HG03097 (cell line): ENCODE results near the gene ZNF48.

Source experiments
- ATAC-seq: cut with Tn5 transposase; IDR thresholded peaks from one replicate; pipeline ENCODE4 v1.9.1; 2021; ENCODE audit not compliant: unreplicated experiment, low FRiP score

Gene ZNF48

DNA sequence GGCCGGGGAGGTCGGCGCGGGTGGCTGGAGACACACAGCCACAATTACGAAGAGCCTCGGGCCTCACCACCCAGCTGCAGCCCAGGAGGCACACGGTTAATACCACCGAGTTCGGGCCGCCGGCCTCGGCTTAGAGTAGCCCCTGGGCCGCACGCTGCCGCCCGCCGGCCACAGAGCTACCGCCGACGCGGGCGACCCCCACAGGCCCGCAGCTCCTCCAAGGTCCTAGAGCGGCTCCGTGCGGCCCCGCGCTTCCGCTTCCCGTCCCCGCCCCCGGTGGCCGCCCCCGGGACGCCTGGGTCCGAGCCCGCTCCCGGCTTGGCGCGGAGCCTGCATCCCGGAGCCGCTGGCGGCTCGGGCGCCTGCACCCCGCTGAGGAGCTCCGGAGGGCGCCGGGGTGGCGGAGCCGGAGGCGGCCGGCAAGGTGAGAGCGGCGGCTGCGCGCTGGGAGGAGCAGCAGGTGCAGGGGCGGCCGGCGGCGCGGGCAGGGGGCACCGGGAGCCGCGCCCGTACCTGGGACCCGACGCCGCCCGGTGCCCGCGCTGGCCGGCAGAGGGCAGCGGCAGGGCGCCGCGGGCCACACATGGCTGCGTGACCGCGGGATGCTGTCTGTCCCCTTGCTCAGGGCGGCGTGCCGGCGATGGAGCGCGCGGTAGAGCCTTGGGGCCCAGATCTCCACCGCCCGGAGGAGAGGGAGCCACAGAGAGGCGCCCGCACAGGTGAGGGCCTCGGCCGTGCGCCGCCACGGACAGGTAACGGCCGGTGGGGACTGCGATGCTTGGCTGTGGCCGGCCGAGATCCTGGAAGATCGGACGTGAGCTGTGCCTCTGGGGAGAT is at the start of gene ZNF48:
Gene ZNF48 (plus strand): TSS at position 266 of the 837 bp plus-strand sequence. CDS start 375 bp downstream, at position 641.
- ATAC-seq, result peak; percentile 45

DNA sequence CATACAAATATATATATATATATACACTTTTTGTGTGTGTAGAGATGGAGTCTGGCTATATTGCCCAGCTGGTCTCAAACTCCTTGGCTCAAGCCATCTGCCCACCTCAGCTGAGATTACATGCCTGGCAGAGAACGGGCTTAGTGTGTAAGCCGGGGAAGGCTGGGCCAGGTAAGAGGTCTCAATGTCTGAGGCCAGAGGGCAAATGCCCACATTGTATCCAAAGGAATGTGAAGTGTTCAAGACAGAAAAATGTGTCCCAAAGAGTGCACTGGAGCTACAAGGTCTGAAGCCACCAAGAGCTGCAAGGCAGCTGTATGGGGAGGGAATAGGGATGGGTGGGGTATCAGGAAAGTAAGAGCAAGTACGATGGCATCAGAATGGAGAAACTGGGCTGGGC is 48.9 kb upstream of the ZNF48 start:
- no peak for ATAC-seq

GRCh38 chr16:30348113-30348512 is 47.1 kb upstream of the ZNF48 start:
- no peak for ATAC-seq

GRCh38 chr16:30348929-30349328 is 46.3 kb upstream of the ZNF48 start:
- no peak for ATAC-seq

DNA sequence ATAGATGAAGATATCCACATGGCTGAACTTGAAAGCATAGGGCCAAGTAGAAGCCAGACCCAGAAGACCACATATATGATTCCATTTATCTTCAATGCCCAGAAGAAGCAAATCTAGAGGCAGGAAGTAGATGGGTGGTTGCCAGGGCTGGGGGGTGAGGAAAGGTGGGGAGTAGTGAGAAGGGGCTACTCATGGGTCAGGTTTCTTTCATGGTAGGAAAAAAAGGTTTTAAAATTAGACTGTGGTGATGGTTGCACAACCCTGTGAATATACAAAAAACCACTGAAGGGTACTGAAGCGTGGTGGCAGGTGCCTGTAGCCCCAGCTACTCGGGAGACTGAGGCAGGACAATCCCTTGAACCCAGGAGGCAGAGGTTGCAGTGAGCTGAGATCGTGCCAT is 45.5 kb upstream of the ZNF48 start:
- ATAC-seq, result no peak

DNA sequence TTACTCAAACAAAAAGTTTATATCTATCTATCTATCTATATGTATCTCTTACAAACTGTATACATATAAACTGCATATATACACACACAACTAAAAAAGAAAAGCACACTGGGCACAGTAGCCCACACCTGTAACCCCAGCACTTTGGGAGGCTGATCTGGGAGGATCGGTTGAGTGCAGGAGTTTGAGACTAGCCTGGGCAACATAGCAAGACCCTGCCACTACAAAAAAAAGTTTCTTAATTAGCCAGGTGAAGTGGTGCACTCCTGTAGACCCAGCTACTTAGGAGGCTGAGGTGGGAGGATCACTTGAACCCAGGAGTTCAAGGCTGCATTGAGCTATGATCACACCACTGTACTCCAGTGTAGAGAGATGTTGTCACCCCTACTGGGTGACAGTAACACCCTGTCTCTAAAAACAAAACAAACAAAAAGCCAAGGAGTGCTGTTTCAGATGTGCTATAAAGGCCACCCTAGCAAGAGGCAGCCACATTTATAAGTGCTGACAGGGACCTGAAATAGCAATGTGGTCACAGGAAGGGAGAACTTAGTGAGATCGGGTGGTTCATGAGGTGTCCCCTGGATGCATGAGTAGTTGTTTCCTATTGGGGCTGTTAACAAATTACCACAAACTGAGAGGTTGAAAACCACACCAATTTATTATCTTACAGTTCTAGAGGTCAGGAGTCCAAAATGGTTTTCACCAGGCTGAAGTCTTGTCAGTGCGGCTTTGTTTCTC is 44.9 kb upstream of the ZNF48 start:
- ATAC-seq, result no peak

DNA sequence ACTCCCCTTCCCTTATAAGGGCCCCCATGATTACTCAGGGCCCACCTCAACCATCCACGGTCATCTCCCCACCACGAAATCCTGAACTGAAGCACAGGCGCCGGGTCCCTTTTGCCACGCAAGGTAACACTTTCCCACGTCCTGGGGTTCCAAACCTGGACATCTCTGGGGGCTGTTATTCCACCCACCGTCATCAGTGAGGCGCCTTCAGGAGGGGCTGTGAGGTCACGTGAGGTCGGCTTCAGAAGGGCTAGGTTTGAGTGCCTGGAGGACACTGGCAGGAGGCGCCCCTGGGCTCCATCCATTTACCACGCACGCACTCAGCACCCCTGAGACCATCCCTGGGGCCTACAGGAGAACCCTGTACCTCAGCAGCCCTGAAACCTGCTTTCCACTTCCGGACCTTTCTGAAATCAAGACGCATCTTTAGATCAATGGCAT is 44.2 kb upstream of the ZNF48 start:
- no peak for ATAC-seq

DNA sequence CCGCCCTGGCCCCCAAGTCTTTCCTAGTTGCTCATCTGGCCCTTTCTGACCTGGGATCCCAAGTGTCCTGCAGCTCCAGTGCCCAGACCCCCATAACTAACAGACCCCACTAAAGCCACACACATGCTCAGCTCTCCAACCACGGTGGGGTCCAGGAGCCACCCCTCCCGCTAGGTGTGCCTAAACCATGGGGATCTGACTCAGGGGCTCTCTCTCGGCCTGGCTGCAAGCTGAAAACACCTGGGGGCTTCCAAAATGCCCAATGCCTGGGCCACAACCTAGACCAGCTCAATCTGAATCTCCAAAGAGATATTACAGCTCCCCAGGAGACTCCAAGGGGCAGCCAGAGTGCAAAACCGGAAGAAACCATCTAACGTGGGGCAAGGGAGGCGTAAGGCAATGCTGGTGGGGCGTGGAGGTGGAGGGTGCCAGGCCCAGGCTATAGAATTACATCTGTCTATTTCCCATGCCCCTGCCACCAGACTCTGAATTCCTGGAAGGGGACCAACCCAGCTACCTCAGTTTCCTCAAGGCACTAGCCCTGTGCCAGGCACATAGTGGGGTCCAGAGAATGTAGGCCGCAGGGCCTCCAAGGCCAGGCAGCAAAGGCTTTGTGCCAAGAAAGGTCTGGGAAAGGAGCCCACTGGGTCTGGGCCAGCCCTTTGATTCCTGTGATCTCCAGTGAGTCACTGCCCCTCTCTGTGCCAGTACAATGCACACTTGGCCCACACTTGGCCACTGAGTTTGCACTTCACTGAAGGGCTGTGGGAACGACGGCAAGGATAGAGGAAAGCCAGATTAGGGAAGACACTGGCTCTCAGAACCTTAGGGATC is 43.4 kb upstream of the ZNF48 start:
- ATAC-seq, result no peak

DNA sequence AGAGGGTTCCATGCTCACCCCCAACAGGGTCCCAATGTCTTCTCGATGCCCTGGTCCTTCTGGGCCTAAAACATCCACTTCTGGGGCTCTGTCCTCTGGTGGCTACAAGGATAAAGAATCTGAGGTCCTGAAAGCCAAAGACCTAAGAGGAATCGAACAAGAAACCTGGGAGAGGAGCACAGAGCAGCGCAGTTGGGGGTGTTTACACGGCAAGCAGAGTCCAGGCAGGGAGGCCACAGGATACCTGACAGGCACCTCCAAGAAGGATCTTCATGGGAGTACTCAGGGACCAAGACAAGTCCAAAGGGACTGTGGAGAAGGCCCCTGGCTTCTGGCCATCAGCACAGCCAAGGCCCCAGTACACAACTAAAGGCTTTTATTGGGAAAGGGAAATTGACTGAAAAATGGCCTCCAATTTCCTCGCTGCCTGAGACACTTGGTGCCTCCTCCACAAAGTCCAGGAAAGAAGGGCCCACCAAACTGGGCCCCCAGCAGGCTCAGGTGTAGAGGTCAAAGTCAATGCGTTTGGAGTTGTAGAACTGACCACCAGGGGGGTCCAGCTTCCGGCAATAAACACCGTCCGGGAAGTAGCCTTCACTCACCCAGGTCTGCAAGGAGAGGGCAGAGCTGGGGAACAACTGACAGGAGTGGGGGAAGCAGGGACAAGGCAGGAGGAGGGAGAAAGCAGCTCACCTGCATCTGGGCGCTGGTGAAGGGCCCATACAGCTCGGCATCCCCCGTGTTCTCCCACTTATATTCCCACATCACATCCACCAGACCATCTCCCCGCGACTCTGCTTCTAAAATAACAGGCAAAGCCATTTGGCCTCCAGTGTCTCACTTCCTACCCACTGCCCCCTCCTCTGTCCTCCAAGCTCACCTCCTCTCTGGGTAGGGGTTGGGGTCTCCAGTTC is 42.5 kb upstream of the ZNF48 start:
- no peak for ATAC-seq

DNA sequence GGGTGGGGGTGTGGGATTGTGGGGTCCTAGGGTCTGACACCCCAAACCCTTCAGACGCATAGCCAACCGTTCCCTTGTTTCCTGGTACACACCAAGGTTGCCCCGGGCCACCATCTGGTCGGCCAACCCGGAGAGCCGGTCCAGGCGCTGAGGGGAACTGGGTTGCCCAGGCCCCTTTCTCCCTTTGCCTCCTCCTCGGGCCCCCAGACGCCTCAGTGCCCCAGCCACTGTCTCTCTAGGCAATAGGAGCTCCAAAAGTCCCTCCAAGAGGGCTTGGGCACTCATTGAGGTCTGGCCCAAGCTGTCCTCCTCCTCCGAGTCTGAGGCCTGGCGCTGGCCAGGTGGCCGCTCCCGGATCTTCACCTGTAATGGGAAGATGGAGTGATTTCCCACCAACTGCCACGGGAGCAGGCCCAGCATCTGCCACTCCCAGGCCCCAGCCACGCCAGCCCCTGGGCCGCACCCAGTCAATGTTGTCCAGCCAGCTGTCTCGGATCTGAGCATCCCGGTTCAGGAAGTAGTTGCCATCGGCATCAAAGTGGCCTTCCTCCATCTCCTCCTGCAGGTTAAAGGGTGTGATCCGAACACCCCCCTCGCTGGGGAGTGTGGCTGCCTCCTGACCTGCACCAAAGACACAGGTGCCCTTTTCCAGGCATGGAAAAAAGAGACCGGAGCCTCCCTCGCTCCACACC is 41.6 kb upstream of the ZNF48 start:
- no peak for ATAC-seq

- ATAC-seq, result no peak
Observed at GRCh38 chr16:30354423-30355143, 40.6 kb upstream of the ZNF48 start.

DNA sequence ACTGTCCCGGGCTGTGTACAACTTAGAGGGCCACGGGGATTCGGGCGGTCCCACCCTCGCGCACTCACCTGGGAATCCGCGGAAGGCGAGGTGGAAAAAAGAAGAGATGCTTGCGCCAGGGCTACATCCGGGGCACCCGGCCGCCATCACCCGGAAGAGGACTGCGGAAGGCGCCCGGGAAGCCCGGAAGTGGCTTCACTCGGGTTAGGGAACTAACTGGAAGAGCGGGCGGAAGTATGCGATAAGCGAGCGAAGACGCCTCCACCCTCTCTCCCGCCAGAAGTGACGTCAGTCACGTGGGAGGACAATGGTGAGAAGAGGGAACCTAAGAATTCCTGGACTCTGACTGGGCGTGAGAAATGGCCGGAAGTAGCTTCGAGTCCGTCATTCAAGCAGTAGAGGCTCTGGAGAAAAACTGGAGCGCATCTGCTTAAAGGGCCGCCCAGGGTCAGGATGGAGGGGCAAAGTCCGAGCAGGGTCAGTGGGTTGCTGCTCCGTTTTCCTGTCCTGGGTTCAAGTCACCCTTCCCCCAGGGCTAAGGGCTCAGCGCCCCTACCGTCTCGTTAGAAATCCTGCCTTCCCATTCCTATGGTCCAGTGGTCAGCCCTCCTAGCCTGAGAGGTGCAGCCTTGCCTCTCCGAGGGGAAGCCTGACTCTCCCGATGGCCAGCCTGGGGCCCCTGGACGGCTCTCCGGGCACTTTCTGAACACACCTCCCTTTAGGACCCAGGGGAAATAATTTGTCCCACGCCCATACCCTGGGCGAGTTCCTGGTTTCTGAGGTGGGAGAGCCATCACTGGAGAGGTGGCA is 39.9 kb upstream of the ZNF48 start, which contains the start of gene CD2BP2:
Gene CD2BP2 (minus strand): TSS at position 165 of the 810 bp plus-strand sequence. CDS start 627 bp downstream, outside the sequence.
- peak; percentile 38 for ATAC-seq

DNA sequence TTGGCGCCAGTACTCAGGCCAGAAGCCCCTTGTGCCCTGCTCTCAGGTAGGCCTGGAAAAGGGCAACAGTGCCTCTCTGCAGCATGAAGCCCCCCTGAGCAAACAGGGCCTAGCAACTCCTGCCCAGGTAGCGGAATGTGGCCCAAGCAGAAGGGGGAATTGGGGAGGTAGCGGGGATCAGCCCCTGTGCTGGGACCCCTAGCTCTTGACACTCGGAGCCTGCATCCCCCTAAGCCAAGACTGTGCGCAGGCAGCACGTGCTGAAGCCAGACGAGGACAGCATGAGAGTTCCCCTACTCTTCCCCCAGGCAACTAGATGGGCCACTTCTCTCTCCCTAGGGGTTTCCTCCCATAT is 39.3 kb upstream of the ZNF48 start:
- ATAC-seq, result no peak

- ATAC-seq, result no peak
Observed at GRCh38 chr16:30356401-30357084, 38.7 kb upstream of the ZNF48 start.

DNA sequence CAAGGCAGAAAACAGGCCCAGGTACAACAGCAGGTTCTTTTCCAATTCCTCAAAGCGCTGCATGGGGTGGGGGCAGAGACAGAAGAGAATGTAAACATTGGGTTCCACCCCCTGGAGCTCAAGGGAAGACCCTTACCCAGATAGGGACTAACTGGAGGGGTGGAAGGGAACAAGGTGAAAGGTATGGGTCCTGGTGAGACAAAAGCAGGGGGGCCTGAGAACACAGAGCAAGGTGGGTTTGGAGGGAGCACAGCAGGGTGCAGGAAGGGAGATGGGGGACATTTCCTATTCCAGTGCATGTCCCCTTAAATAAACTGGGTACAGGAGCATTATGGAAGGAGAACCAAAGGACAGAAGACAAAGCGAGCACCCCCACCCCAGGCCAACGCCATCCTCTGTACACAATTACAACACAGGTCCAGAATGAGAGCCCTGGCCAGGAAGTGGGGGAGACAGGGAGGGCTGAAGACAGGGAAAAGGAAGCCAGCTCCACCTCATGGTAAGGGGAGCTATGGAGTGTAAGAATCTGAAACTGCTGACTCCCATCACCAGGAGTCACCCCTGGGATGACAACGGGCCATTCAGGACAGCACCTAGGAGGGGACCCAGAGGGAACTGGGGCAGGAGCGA is 38.0 kb upstream of the ZNF48 start:
- ATAC-seq, result no peak

DNA sequence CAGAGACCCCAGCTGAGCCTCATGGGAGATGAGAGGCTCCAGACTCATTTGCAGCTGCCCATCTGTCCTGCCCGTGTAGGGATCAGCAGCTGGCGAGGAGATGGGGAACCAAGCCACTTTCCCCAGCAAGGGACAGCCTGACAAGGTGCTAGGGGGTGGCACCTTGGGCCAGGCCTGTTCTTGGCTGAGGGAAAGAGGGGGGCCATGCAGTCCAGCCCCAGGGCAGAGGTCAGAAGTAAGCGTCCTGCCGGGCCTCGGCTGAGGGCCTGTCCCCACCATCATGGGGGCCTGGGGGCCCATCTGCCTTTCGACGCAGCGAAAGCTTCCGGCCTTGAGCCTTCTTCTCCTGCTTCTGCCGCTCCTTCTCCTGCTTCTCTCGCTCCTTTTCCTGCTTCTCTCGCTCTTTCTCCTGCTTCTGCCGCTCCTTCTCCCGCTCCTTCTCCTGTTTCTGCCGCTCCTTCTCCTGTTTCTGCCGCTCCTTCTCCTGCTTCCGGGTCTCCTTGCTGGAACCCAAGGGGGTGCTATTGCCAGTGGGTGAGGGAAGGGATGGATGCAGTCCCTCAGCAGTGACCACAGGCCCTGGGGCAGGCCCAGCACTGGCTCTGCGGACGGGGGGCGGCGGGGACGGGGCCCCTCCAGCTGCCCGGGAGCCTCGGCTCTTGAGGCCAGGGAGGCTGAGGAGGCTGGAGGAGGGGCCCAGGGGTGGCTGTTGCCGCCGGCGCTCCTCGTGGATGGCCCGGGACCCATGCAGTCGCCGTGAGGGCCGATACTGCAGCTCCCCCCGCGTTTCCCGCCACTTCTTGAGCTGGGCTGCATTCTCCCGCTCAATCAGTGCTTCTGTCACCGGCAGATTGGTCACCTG is 37.3 kb upstream of the ZNF48 start:
- no peak for ATAC-seq
